Endodermal cell (in vitro differentiated cells): ENCODE results near the gene PGRMC2. TPM values are rescaled to one million over a fixed set of nuclear protein-coding genes. Genes with fewer than 3 reads are reported as not detected.

Source experiments
- DNase-seq: peaks from one replicate; pipeline ENCODE4 v3.0.0-alpha.2; 2017
- H3K27ac ChIP-seq: 2 replicates; pipeline ENCODE4 v1.5.1; 2013; ENCODE audit warnings: mild to moderate bottlenecking, low read depth, low read length, moderate library complexity
- H3K27me3 ChIP-seq: 2 replicates; pipeline ENCODE4 v1.6.1; 2013; ENCODE audit warnings: mild to moderate bottlenecking, low read length, moderate library complexity; ENCODE audit not compliant: insufficient read depth, control insufficient read depth, poor library complexity, severe bottlenecking
- H3K36me3 ChIP-seq: 2 replicates; pipeline ENCODE4 v1.7.0; 2013; ENCODE audit warnings: mild to moderate bottlenecking, low read length, moderate library complexity; ENCODE audit not compliant: control insufficient read depth, insufficient read depth
- H3K4me1 ChIP-seq: one replicate; pipeline ENCODE4 v1.7.0; 2013; ENCODE audit warnings: low read length; ENCODE audit not compliant: control insufficient read depth, insufficient read depth
- H3K4me3 ChIP-seq: 2 replicates; pipeline ENCODE4 v1.5.1; 2013; ENCODE audit warnings: mild to moderate bottlenecking, low read length, moderate library complexity
- H3K9ac ChIP-seq: 2 replicates; pipeline ENCODE4 v1.6.1; 2013; ENCODE audit warnings: mild to moderate bottlenecking, low read length, moderate library complexity; ENCODE audit not compliant: poor library complexity, severe bottlenecking; ENCODE audit errors: extremely low read depth
- H3K9me3 ChIP-seq: 2 replicates; pipeline ENCODE4 v1.6.1; 2013; ENCODE audit warnings: mild to moderate bottlenecking, low read length, moderate library complexity; ENCODE audit not compliant: control insufficient read depth
- H3K27ac Mint-ChIP-seq: 2 replicates; pipeline ENCODE4 v1.8.0; 2020; ENCODE audit warnings: mixed read lengths
- H3K27me3 Mint-ChIP-seq: 2 replicates; pipeline ENCODE4 v1.8.0; 2021; ENCODE audit warnings: mild to moderate bottlenecking, mixed read lengths; ENCODE audit not compliant: insufficient read depth
- H3K36me3 Mint-ChIP-seq: 2 replicates; pipeline ENCODE4 v1.8.0; 2020; ENCODE audit warnings: low read depth, mixed read lengths
- H3K4me1 Mint-ChIP-seq: 2 replicates; pipeline ENCODE4 v1.8.0; 2020; ENCODE audit warnings: mixed read lengths
- H3K4me3 Mint-ChIP-seq: 2 replicates; pipeline ENCODE4 v1.8.0; 2020; ENCODE audit warnings: mild to moderate bottlenecking, moderate library complexity, mixed read lengths
- H3K9me3 Mint-ChIP-seq: 2 replicates; pipeline ENCODE4 v1.8.0; 2020; ENCODE audit warnings: mild to moderate bottlenecking, mixed read lengths
- WGBS, 2 experiments: methylation state at CpG; one replicate each; pipeline versions ENCODE4 v1.1.5 to v1.1.7; 2013; ENCODE audit warnings: missing lambda C conversion rate in 2 of 2, mixed read lengths in 1 of 2; ENCODE audit not compliant: insufficient coverage in 1 of 2, insufficient read length in 1 of 2; 5-methylcytosine and 5-hydroxymethylcytosine counted together
- total RNA-seq, 2 donors: library from RNA; stranded (reverse); fragmentation: NEBNext Ultra II Directional in 1 of 2; extraction: Animal tissue kit (Norgen Biotek cat#: 25700) in 1 of 2; gene quantifications; 2 replicates in 1 of 2; 3 replicates in 1 of 2; pipeline ENCODE4 v1.2.1, GENCODE V29; 2021
- TF ChIP-seq, protein P1 (sequence below): fragments of 200-600 bp; sonication (generic); conservative IDR thresholded peaks from 2 replicates; pipeline ENCODE4 v1.5.0; 2021; ENCODE audit warnings: antibody characterized with exemption, mild to moderate bottlenecking

PGRMC2 gene
- total RNA-seq, 2 donors from 2014 or later = 57.0 to 68.5 TPM

DNA sequence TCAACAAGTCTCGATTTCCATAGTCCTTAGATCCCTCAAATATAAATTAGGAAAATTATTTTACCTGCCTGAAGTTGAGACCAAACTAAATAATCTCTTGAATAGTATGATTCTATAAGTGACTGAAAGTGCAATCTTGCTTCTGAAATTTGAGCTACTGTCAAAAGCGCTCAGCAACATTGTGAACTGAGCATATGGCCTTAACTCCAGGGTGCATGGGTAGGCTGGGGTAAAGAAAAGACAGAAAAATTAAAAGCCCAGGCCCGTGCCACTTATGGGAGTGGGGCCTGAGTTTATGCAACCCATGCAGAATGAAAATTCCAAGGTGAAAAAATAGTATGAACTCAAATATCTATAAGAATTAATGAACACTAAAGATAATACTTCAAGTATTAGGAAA, 9.8 kb downstream of the PGRMC2 start:
- TF ChIP-seq, protein P1, sequence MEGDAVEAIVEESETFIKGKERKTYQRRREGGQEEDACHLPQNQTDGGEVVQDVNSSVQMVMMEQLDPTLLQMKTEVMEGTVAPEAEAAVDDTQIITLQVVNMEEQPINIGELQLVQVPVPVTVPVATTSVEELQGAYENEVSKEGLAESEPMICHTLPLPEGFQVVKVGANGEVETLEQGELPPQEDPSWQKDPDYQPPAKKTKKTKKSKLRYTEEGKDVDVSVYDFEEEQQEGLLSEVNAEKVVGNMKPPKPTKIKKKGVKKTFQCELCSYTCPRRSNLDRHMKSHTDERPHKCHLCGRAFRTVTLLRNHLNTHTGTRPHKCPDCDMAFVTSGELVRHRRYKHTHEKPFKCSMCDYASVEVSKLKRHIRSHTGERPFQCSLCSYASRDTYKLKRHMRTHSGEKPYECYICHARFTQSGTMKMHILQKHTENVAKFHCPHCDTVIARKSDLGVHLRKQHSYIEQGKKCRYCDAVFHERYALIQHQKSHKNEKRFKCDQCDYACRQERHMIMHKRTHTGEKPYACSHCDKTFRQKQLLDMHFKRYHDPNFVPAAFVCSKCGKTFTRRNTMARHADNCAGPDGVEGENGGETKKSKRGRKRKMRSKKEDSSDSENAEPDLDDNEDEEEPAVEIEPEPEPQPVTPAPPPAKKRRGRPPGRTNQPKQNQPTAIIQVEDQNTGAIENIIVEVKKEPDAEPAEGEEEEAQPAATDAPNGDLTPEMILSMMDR = no peak
- no peaks in the 10 kb centered on the region for H3K27me3 ChIP-seq
- H3K4me1 ChIP-seq = no peaks in the 10 kb centered on the region
- H3K27ac Mint-ChIP-seq = no peak overlapping the region
- H3K36me3 Mint-ChIP-seq = peaks cover 37% of the 10 kb centered on the region
- H3K27ac ChIP-seq = no peak overlapping the region
- no peak overlapping the region for H3K4me3 Mint-ChIP-seq
- no peaks in the 10 kb centered on the region for H3K27me3 Mint-ChIP-seq
- no peak overlapping the region for H3K4me3 ChIP-seq
- no peak for DNase-seq
- WGBS, 2 experiments = 99 to 100% methylated on average over 1 to 3 of the region's 3 CpGs
- H3K9ac ChIP-seq = no peak overlapping the region
- H3K4me1 Mint-ChIP-seq = no peaks in the 10 kb centered on the region
- peaks cover 80% of the 10 kb centered on the region for H3K36me3 ChIP-seq
- no peaks in the 10 kb centered on the region for H3K9me3 Mint-ChIP-seq
- no peaks in the 10 kb centered on the region for H3K9me3 ChIP-seq

DNA sequence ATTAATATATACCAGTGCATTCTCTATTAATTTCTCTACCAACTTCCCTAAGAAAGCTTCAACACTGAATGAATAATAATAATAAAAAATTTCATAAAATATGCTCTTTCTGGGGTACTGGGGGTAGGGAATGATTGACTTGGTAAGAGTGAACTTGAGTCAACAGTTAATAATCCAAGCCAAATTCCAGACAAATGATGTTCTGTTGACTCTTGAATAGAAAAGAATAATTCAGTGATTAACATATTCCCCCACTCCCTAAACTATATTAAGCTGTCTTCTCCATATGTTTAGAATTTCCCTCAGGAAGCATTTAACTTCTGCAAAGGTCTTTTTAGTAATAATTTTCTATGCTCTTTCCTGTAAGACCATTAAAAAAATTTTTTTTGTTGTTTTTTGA, 12.3 kb downstream of the PGRMC2 start:
- Mint-ChIP-seq H3K4me1 (no peaks in the 10 kb centered on the region), H3K27ac (no peak overlapping the region), H3K27me3 (no peaks in the 10 kb centered on the region), H3K4me3 (no peak overlapping the region), H3K9me3 (no peaks in the 10 kb centered on the region), H3K36me3 (peaks cover 48% of the 10 kb centered on the region)
- Histone ChIP-seq H3K27me3 (no peaks in the 10 kb centered on the region), H3K36me3 (peaks cover 87% of the 10 kb centered on the region), H3K9ac (no peak overlapping the region), H3K4me1 (no peaks in the 10 kb centered on the region), H3K9me3 (no peaks in the 10 kb centered on the region), H3K4me3 (no peak overlapping the region), H3K27ac (no peak overlapping the region)
- DNase-seq = no peak
- TF ChIP-seq, protein P1 = no peak

GRCh38 chr4:128271551-128271950, 16.1 kb downstream of the PGRMC2 start:
- H3K4me1 Mint-ChIP-seq = no peaks in the 10 kb centered on the region
- peaks cover 5% of the 10 kb centered on the region for H3K9me3 Mint-ChIP-seq
- Histone ChIP-seq H3K4me3 (no peak overlapping the region), H3K9me3 (peaks cover 1% of the 10 kb centered on the region), H3K4me1 (no peaks in the 10 kb centered on the region), H3K27ac (no peak overlapping the region), H3K36me3 (peaks cover 66% of the 10 kb centered on the region), H3K9ac (no peak overlapping the region), H3K27me3 (no peaks in the 10 kb centered on the region)
- TF ChIP-seq, protein P1 = no peak
- H3K27ac Mint-ChIP-seq = no peak overlapping the region
- no peak overlapping the region for H3K4me3 Mint-ChIP-seq
- peaks cover 26% of the 10 kb centered on the region for H3K36me3 Mint-ChIP-seq
- WGBS, 2 experiments = no CpG with 5 or more reads among the region's 1 CpG
- no peaks in the 10 kb centered on the region for H3K27me3 Mint-ChIP-seq
- no peak for DNase-seq
